Measurements from ENCODE around the gene FOXK2. TPM values are rescaled to one million over a fixed set of nuclear protein-coding genes. Genes with fewer than 3 reads are reported as not detected.

Gene FOXK2
- polyA plus RNA-seq, 2 of the 4 experiments (the other 2 are of a cell fraction), result 34.8 to 39.2 TPM

DNA sequence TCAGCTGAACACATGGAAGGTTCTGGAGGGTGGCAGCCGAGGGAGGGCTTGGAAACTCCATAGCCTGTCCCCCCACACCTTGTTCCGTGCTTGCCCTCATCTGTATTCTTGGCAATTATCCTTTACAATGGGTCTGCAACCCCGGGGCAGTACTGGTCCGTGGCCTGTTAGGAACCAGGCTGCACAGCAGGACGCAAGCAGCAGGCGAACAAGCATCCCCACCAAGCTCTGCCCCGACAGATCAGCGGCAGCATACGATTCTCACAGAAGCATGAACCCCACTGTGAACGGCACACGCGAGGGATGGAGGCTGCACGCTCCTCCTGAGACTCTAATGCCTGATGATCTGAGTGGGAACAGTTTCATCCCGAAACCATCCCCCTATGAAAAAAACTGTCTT lies 122.5 kb downstream of the FOXK2 start:
- H3K27ac ChIP-seq, result no peak overlapping the region
- no peak for ATAC-seq
- DNase-seq (ENCODE audit: low read depth in 1 of 2, low spot score in 1 of 2), result no peak
- TF ChIP-seq, protein P1, sequence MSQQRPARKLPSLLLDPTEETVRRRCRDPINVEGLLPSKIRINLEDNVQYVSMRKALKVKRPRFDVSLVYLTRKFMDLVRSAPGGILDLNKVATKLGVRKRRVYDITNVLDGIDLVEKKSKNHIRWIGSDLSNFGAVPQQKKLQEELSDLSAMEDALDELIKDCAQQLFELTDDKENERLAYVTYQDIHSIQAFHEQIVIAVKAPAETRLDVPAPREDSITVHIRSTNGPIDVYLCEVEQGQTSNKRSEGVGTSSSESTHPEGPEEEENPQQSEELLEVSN (IDR thresholded peaks at IDR 0.05; ENCODE audit: borderline replicate concordance, low read depth), result no peak
- no peak for TF ChIP-seq ESRRA (IDR thresholded peaks at IDR 0.05; ENCODE audit: borderline replicate concordance, low read length)
- no peak for TF ChIP-seq JUNB (IDR thresholded peaks at IDR 0.05)
- TF ChIP-seq NR3C1 (IDR thresholded peaks at IDR 0.05), result no peak
- ChIA-PET POLR2A (no interaction called here), CTCF (interaction anchor here (1.2 to 1.3 kb wide), 2 partner anchors 9 to 10 kb away, joined by 3 read pairs; no protein-coding TSS in a partner anchor)
- no peaks in the 10 kb centered on the region for H3K9me3 ChIP-seq
- FAIRE-seq, result no peak
- peaks cover 19% of the 10 kb centered on the region for H3K4me1 ChIP-seq
- no peak overlapping the region for H3K4me2 ChIP-seq
- WGBS (ENCODE audit: missing lambda C conversion rate), result 93% methylated on average over 14 of the region's 14 CpGs
- H3K4me3 ChIP-seq, result no peak overlapping the region

DNA sequence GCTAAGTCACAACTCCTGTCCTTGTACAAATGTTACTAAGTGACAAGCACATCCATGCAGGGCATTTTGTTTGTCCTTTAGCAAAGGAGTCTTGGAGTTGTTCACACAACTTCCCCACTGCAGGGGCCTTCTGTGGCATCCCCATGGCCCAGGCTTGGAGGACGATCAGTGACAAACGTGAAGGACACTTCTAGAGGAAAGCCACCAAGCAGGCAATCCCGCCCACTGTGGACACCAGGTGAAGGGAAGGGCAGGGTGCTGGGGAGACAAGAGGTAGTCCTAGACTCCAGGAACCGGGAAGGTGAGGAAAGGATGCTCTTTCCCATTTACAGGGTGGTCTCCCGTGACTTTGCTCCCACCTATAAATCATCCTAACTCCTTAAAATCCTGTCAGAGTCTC lies 124.6 kb downstream of the FOXK2 start:
- DNase-seq (ENCODE audit: low read depth in 1 of 2, low spot score in 1 of 2) (no peak), ATAC-seq (no peak), FAIRE-seq (no peak)
- 82% methylated on average over 5 of the region's 5 CpGs for WGBS (ENCODE audit: missing lambda C conversion rate)
- peaks cover 23% of the 10 kb centered on the region for H3K4me1 ChIP-seq
- no peak overlapping the region for H3K4me2 ChIP-seq
- H3K27ac ChIP-seq, result no peak overlapping the region
- no peak overlapping the region for H3K4me3 ChIP-seq
- TF ChIP-seq CBX8 (IDR thresholded peaks at IDR 0.05) (no peak), TFCP2L1 (CRISPR knock-in tag; IDR thresholded peaks at IDR 0.05) (no peak), FOXS1 (CRISPR knock-in tag; IDR thresholded peaks at IDR 0.05) (no peak)
- CTCF ChIA-PET, result no interaction called here
- H3K9me3 ChIP-seq, result no peaks in the 10 kb centered on the region
- POLR2A ChIA-PET, result no interaction called here

DNA sequence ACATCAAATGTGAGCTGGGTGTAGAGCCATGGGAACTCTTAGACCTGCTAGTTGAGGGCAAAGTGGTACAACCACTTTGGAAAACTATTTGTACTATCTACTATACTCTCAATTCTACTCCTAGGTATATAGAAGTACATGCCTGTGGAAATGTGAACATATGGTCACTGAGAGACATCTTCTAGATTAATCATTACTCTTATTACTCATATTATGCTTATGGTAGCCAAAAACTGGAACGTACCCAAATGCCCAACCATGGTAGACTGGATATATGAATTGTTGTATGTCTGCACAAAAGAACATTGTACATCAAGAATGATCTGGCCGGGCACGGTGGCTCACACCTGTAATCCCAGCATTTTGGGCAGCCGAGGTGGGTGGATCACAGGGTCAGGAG lies 126.0 kb downstream of the FOXK2 start:
- ChIA-PET CTCF (no interaction called here), POLR2A (no interaction called here)
- ATAC-seq, result no peak
- H3K4me1 ChIP-seq, result peaks cover 23% of the 10 kb centered on the region
- no peaks in the 10 kb centered on the region for H3K9me3 ChIP-seq
- FAIRE-seq, result peak; percentile 28
- H3K4me3 ChIP-seq, result no peak overlapping the region
- no peak overlapping the region for H3K27ac ChIP-seq
- WGBS (ENCODE audit: missing lambda C conversion rate), result 75% methylated on average over 4 of the region's 4 CpGs
- peak overlapping the region; percentile 98 for H3K4me2 ChIP-seq
- TF ChIP-seq, protein P2, sequence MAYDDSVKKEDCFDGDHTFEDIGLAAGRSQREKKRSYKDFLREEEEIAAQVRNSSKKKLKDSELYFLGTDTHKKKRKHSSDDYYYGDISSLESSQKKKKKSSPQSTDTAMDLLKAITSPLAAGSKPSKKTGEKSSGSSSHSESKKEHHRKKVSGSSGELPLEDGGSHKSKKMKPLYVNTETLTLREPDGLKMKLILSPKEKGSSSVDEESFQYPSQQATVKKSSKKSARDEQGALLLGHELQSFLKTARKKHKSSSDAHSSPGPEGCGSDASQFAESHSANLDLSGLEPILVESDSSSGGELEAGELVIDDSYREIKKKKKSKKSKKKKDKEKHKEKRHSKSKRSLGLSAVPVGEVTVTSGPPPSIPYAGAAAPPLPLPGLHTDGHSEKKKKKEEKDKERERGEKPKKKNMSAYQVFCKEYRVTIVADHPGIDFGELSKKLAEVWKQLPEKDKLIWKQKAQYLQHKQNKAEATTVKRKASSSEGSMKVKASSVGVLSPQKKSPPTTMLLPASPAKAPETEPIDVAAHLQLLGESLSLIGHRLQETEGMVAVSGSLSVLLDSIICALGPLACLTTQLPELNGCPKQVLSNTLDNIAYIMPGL (CRISPR knock-in tag; IDR thresholded peaks at IDR 0.05; ENCODE audit: borderline replicate concordance), result no peak
- TF ChIP-seq FOSL2 (IDR thresholded peaks at IDR 0.05), result no peak
- peak; percentile 24; the same call in 1 of the 2 replicates for TF ChIP-seq FOSL2 (CRISPR knock-in tag; IDR thresholded peaks at IDR 0.05)
- no peak for DNase-seq (ENCODE audit: low read depth in 1 of 2, low spot score in 1 of 2)

DNA sequence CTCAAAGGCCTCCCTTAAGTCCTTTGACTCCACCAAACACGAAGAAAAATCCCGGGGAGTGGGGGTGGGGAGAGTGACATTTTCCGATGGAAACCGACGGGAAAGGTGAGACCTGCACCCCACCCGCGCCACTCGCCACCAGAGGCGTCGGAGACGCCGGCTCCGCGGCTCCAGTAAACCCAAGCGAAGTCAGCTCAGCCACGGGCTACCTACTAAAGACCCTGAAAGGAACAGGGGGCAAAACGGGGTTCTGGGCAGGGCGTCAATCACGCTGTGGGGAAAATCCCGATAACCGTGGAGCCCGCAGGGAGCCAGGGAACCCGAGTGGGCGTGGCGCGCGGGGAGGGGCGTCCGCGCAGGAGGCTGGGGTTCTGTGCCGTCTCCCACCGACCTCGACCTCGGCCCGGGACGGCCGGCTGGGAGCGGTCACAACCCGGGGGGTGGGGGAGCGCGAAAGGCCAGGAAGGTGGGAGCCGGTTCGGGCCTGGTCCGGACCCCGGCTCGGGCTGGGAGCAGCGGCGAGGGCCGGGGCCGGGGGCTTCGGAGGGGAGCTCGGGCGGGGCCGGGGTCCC lies 128.1 kb downstream of the FOXK2 start:
- 2% methylated on average over 35 of the region's 54 CpGs for WGBS (ENCODE audit: missing lambda C conversion rate)
- TF ChIP-seq JUN (IDR thresholded peaks at IDR 0.05) (0 out of 5 replicates have a peak, but pooled peaks of 1 of the 2 experiments have one; percentile 6), KDM5A (IDR thresholded peaks at IDR 0.05) (no peak)
- peak overlapping the region; percentile 90 for H3K4me3 ChIP-seq
- H3K9me3 ChIP-seq, result no peaks in the 10 kb centered on the region
- H3K4me1 ChIP-seq, result peaks cover 23% of the 10 kb centered on the region
- ATAC-seq, result peak; percentile 17 to 54
- DNase-seq (ENCODE audit: low read depth in 1 of 2, low spot score in 1 of 2), result peak in 1 of 2 experiments; percentile 56
- ChIA-PET POLR2A (no interaction called here), CTCF (no interaction called here)
- FAIRE-seq, result no peak
- peak overlapping the region; percentile 91 to 95 for H3K27ac ChIP-seq
- peak overlapping the region; percentile 98 for H3K4me2 ChIP-seq

DNA sequence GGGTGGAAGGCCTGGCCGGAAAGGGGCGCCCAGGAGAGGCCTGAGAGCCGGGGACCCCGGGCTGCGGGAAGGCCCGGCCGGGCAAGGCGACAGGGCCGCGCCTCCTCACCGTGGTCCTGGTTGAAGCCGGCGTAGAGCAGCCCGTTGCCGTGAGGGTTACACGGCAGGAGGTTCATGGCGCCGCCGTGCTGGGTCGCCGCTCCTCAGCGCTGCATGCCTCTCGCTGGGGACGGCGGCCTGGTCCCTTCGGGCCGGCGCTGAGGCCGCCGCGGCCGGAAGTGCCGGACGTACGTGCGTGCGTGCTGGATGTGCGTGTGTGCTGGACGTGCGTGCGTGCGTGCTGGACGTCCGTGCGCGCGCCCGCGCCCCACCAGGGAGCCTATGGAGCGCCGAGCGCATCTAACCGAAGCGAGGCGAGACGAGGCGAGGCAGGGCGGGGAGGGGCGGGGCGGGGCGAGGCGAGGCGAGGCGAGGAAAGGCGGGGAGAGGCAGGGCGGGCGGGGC lies 128.7 kb downstream of the FOXK2 start, which contains the start of gene WDR45B:
TSS of gene WDR45B (minus strand) at position 280 of the 504 bp plus-strand sequence. CDS start at position 176, 104 bp downstream.
- POLR2A ChIA-PET, result no interaction called here
- peak; percentile 88 to 94 for ATAC-seq
- Histone ChIP-seq H3K4me3 (peak within 1 kb of the TSS; percentile 90), H3K9me3 (no peaks in the 10 kb centered on the region), H3K4me1 (peaks cover 23% of the 10 kb centered on the region), H3K4me2 (peak within 1 kb of the TSS; percentile 98), H3K27ac (peak within 1 kb of the TSS; percentile 91 to 95)
- CTCF ChIA-PET, result no interaction called here
- DNase-seq (ENCODE audit: low read depth in 1 of 2, low spot score in 1 of 2), result peak; percentile 98 to 99
- 0% methylated on average over 9 of the region's 67 CpGs for WGBS (ENCODE audit: missing lambda C conversion rate)
- FAIRE-seq, result peak; percentile 68
- TF ChIP-seq ZSCAN20 (CRISPR knock-in tag; IDR thresholded peaks at IDR 0.05) (no peak), CHD4 (IDR thresholded peaks at IDR 0.05; ENCODE audit: borderline replicate concordance) (no peak), EHF (CRISPR knock-in tag; IDR thresholded peaks at IDR 0.05) (no peak), ESRRA (IDR thresholded peaks at IDR 0.05; ENCODE audit: borderline replicate concordance, low read length) (no peak), PHF8 (IDR thresholded peaks at IDR 0.05; ENCODE audit: borderline replicate concordance, low read depth) (peak; percentile 100), JUNB (IDR thresholded peaks at IDR 0.05) (no peak)
- TF ChIP-seq, protein P3, sequence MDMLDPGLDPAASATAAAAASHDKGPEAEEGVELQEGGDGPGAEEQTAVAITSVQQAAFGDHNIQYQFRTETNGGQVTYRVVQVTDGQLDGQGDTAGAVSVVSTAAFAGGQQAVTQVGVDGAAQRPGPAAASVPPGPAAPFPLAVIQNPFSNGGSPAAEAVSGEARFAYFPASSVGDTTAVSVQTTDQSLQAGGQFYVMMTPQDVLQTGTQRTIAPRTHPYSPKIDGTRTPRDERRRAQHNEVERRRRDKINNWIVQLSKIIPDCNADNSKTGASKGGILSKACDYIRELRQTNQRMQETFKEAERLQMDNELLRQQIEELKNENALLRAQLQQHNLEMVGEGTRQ (IDR thresholded peaks at IDR 0.05), result no peak
- TF ChIP-seq, protein P4, sequence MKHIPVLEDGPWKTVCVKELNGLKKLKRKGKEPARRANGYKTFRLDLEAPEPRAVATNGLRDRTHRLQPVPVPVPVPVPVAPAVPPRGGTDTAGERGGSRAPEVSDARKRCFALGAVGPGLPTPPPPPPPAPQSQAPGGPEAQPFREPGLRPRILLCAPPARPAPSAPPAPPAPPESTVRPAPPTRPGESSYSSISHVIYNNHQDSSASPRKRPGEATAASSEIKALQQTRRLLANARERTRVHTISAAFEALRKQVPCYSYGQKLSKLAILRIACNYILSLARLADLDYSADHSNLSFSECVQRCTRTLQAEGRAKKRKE (CRISPR knock-in tag; IDR thresholded peaks at IDR 0.05; ENCODE audit: low read depth), result peak; percentile 25; the same call in 1 of the 2 replicates
- TF ChIP-seq, protein P5, sequence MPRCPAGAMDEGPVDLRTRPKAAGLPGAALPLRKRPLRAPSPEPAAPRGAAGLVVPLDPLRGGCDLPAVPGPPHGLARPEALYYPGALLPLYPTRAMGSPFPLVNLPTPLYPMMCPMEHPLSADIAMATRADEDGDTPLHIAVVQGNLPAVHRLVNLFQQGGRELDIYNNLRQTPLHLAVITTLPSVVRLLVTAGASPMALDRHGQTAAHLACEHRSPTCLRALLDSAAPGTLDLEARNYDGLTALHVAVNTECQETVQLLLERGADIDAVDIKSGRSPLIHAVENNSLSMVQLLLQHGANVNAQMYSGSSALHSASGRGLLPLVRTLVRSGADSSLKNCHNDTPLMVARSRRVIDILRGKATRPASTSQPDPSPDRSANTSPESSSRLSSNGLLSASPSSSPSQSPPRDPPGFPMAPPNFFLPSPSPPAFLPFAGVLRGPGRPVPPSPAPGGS (IDR thresholded peaks at IDR 0.05), result peak; percentile 91
- TF ChIP-seq, protein P1 (IDR thresholded peaks at IDR 0.05; ENCODE audit: borderline replicate concordance, low read depth), result peak; percentile 51; the same call in 1 of the 2 replicates
- TF ChIP-seq, protein P6, sequence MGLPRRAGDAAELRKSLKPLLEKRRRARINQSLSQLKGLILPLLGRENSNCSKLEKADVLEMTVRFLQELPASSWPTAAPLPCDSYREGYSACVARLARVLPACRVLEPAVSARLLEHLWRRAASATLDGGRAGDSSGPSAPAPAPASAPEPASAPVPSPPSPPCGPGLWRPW (IDR thresholded peaks at IDR 0.05), result no peak
